ENCODE results near the gene LPIN1.

DNA sequence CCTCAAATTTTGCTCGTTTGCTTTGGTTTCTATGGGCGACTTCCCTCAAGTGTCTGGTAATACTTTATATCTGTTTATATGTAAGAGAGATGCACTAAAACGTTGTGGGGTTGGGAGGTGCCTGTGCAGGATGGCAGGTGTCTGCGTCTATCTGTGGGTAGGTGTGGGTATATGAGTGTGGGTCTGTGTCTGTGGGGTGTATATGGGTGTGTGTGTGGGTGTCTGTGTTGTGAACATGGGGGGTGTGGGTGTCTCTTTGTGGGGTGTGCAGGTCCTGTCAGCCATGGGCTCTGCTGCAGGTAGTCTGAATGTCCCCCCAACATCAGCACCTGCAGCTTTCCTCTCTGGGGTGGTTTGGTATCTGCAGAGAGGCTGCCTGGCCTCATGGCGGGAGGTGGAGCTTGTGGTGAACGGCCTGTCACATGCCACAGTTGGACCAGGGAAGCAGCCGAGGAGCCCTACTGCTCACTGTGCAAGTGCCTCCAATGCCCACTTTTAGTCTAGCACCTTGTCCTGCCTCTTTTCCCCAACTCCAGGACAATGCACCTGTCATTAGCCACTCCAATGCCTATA, 90.3 kb downstream of the LPIN1 start:
- TF ChIP-seq, protein P1, sequence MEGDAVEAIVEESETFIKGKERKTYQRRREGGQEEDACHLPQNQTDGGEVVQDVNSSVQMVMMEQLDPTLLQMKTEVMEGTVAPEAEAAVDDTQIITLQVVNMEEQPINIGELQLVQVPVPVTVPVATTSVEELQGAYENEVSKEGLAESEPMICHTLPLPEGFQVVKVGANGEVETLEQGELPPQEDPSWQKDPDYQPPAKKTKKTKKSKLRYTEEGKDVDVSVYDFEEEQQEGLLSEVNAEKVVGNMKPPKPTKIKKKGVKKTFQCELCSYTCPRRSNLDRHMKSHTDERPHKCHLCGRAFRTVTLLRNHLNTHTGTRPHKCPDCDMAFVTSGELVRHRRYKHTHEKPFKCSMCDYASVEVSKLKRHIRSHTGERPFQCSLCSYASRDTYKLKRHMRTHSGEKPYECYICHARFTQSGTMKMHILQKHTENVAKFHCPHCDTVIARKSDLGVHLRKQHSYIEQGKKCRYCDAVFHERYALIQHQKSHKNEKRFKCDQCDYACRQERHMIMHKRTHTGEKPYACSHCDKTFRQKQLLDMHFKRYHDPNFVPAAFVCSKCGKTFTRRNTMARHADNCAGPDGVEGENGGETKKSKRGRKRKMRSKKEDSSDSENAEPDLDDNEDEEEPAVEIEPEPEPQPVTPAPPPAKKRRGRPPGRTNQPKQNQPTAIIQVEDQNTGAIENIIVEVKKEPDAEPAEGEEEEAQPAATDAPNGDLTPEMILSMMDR (IDR thresholded peaks at IDR 0.05): no peak
- TF ChIP-seq POLR2A (IDR thresholded peaks at IDR 0.05): no peak
